Gastroesophageal sphincter (tissue), 4 donors: ENCODE measurements around the gene C1orf174. TPM values are rescaled to one million over a fixed set of nuclear protein-coding genes. Genes with fewer than 3 reads are reported as not detected.
"Not testable (repeated sequence)": the region's sequence is repeated elsewhere in the genome, so short reads cannot be mapped to it uniquely, and the experiment has no call there.

Source experiments
- ATAC-seq: fragments of 150-250 bp; one replicate; pipeline ENCODE4 v1.9.1; 2016; ENCODE audit warnings: mild to moderate bottlenecking, moderate library complexity
- H3K27ac ChIP-seq, 4 donors: fragments of 200-600 bp; sonication (generic) in 3 of 4; 1 replicate in 3 of 4; 2 replicates in 1 of 4; pipeline ENCODE4 v1.5.1; 2016 to 2019
- H3K27me3 ChIP-seq: fragments of 200-600 bp; sonication (generic); one replicate; pipeline ENCODE4 v1.5.1; 2019
- H3K36me3 ChIP-seq, 2 donors: fragments of 200-600 bp; sonication (generic); one replicate each; pipeline ENCODE4 v1.5.1; 2019; ENCODE audit warnings: control low read depth in 1 of 2
- H3K4me1 ChIP-seq, 3 donors: fragments of 200-600 bp; sonication (generic); 1 replicate in 2 of 3; 2 replicates in 1 of 3; pipeline ENCODE4 v1.5.1; 2016 to 2019; ENCODE audit warnings: control low read depth in 2 of 3
- H3K4me3 ChIP-seq, 2 donors: fragments of 200-600 bp; sonication (generic); one replicate each; pipeline ENCODE4 v1.5.1; 2019; ENCODE audit warnings: mild to moderate bottlenecking in 1 of 2, moderate library complexity in 1 of 2
- H3K9me3 ChIP-seq, 3 donors: fragments of 200-600 bp; sonication (generic); one replicate each; pipeline ENCODE4 v1.5.1; 2017 to 2019; ENCODE audit warnings: control low read depth in 2 of 3
- CTCF ChIP-seq, 4 experiments: fragments of 200-600 bp in 2 of 4; fragments of 450-650 bp in 2 of 4; sonication (generic) in 1 of 4; IDR thresholded peaks; one replicate each; pipeline ENCODE4 v1.5.1; 2017 to 2019; ENCODE audit warnings: antibody characterized with exemption in 4 of 4, mild to moderate bottlenecking in 2 of 4, moderate library complexity in 2 of 4
- EP300 ChIP-seq: sonication (generic); formaldehyde crosslinking; IDR thresholded peaks from one replicate; pipeline ENCODE4 v1.6.1; 2017; ENCODE audit warnings: antibody characterized with exemption, mild to moderate bottlenecking
- POLR2A ChIP-seq, 2 donors: fragments of 450-650 bp; IDR thresholded peaks; one replicate each; pipeline ENCODE4 v1.6.1; 2017; ENCODE audit warnings: antibody characterized with exemption in 2 of 2, mild to moderate bottlenecking in 2 of 2, moderate library complexity in 1 of 2
- POLR2AphosphoS5 ChIP-seq: sonication (generic); formaldehyde crosslinking; IDR thresholded peaks from one replicate; pipeline ENCODE4 v1.6.1; 2017; ENCODE audit warnings: antibody characterized with exemption
- WGBS, 2 donors: methylation state at CpG; one replicate each; pipeline ENCODE4 v1.1.5; 2018; ENCODE audit warnings: low coverage in 1 of 2; 5-methylcytosine and 5-hydroxymethylcytosine counted together
- total RNA-seq, 4 donors: library from RNA; depleted of rRNA; stranded (reverse); fragments of >200 nt; gene quantifications; one replicate each; pipeline ENCODE4 v1.1.0, GENCODE V29; 2016

C1orf174 gene
- total RNA-seq, 4 donors from 2014 or later: 16.4 to 35.3 (median 26.7) TPM

- TF ChIP-seq EP300 (no peak), CTCF (IDR thresholded peaks at IDR 0.05) (no peak), POLR2A (IDR thresholded peaks at IDR 0.05) (no peak), POLR2AphosphoS5 (no peak)
- no peaks in the 10 kb centered on the region for H3K36me3 ChIP-seq
- peaks cover 70% of the 10 kb centered on the region for H3K27me3 ChIP-seq
- no peak overlapping the region for H3K27ac ChIP-seq
- H3K4me1 ChIP-seq: no peaks in the 10 kb centered on the region
- WGBS, 2 donors: 58 to 76% methylated on average over 3 to 11 of the region's 15 CpGs
- no peak overlapping the region for H3K4me3 ChIP-seq
- no peaks in the 10 kb centered on the region for H3K9me3 ChIP-seq
- ATAC-seq: no peak
Measured at GRCh38 chr1:3918966-3919611, 19.0 kb upstream of the C1orf174 start.

GRCh38 chr1:3918359-3918758 lies 18.3 kb upstream of the C1orf174 start:
- 80% methylated on average over 2 of the region's 6 CpGs; no CpG with 5 or more reads in 1 of the 2 donors for WGBS, 2 donors
- H3K4me3 ChIP-seq, H3K27ac ChIP-seq, H3K36me3 ChIP-seq, H3K4me1 ChIP-seq, H3K9me3 ChIP-seq, ATAC-seq: not testable (repeated sequence)
- H3K27me3 ChIP-seq: peaks cover 63% of the 10 kb centered on the region

GRCh38 chr1:3917761-3918160 lies 17.7 kb upstream of the C1orf174 start:
- no peak for TF ChIP-seq POLR2A (IDR thresholded peaks at IDR 0.05)
- no peak for TF ChIP-seq EP300
- no peak for TF ChIP-seq CTCF (IDR thresholded peaks at IDR 0.05)
- TF ChIP-seq POLR2AphosphoS5: no peak
- Histone ChIP-seq H3K27ac (no peak overlapping the region), H3K9me3 (no peaks in the 10 kb centered on the region), H3K36me3 (no peaks in the 10 kb centered on the region), H3K4me1 (no peaks in the 10 kb centered on the region), H3K4me3 (no peak overlapping the region), H3K27me3 (peaks cover 63% of the 10 kb centered on the region)
- no peak for ATAC-seq
- WGBS, 2 donors: 78 to 80% methylated on average over 1 of the region's 8 CpGs

GRCh38 chr1:3915551-3916121 lies 15.6 kb upstream of the C1orf174 start:
- TF ChIP-seq POLR2AphosphoS5: no peak
- TF ChIP-seq POLR2A (IDR thresholded peaks at IDR 0.05): no peak
- TF ChIP-seq CTCF (IDR thresholded peaks at IDR 0.05): no peak
- TF ChIP-seq EP300: no peak
- ATAC-seq: no peak

GRCh38 chr1:3914911-3915310 lies 14.8 kb upstream of the C1orf174 start:
- WGBS, 2 donors: no CpG with 5 or more reads among the region's 14 CpGs
- ATAC-seq: no peak
- TF ChIP-seq POLR2AphosphoS5 (no peak), EP300 (no peak), POLR2A (IDR thresholded peaks at IDR 0.05) (no peak), CTCF (IDR thresholded peaks at IDR 0.05) (no peak)
- H3K27me3 ChIP-seq: peaks cover 76% of the 10 kb centered on the region
- no peak overlapping the region for H3K27ac ChIP-seq
- no peaks in the 10 kb centered on the region for H3K9me3 ChIP-seq
- no peak overlapping the region for H3K4me3 ChIP-seq
- H3K4me1 ChIP-seq: peaks cover 0 to 12% (median 3%) of the 10 kb centered on the region in 3 donors
- H3K36me3 ChIP-seq: no peaks in the 10 kb centered on the region

More at GRCh38 chr1:3915551-3916121, 15.6 kb upstream of the C1orf174 start:
- no peaks in the 10 kb centered on the region for H3K9me3 ChIP-seq
- no peak overlapping the region for H3K27ac ChIP-seq
- H3K4me1 ChIP-seq: peaks cover 0 to 9% (median 3%) of the 10 kb centered on the region in 3 donors
- H3K36me3 ChIP-seq: no peaks in the 10 kb centered on the region
- WGBS, 2 donors: 86% methylated on average over 6 of the region's 15 CpGs; no CpG with 5 or more reads in 1 of the 2 donors
- no peak overlapping the region for H3K4me3 ChIP-seq
- peaks cover 72% of the 10 kb centered on the region for H3K27me3 ChIP-seq
